ENCODE data around the gene CSNK1A1.
"Not testable (repeated sequence)": the region's sequence is repeated elsewhere in the genome, so short reads cannot be mapped to it uniquely, and the experiment has no call there.

CSNK1A1 gene

DNA sequence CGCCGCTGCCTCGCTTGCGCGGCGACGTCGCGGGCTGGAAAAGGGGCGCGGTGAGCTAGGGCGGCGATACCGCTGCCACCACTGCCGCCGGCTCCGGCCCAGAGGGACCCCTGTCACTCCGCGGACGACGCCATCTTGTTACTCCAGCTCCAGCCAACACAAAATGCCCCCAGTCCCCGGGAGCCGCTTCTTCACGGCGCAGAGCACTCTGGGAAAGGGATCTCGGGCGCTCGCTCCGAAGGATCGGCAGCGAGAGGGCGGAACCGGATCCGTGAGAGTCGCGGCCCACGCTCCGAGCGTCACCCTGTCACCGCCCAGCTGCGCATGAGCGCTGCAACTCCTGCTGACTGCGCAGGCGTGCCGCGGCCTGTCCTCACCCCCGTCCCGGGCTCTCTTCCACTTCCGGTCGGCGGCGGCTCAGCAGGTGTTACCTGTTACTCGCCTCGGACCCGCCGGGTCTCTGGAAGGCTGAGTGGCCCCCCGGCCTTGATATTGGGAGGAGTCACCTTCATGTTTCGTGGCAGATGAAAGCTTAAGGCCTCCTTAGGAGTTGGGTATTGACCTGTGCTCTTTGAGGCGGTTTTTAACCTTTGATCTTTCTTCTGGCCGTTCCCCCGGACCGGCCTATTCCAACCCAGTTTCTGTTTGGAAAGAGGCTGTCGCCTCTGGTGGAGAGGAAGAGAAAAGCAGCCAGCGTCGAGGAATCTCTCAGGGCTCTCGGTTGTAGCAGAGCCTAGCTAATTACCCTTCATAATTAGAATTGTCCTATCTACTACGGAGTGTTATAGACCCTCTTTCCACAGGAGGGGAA lies at the start of gene CSNK1A1:
Gene CSNK1A1, minus strand, starts transcription at position 213 of the 811 bp plus-strand sequence. CDS start 475 bp downstream, outside the sequence.
- peak; percentile 96 for DNase-seq

DNA sequence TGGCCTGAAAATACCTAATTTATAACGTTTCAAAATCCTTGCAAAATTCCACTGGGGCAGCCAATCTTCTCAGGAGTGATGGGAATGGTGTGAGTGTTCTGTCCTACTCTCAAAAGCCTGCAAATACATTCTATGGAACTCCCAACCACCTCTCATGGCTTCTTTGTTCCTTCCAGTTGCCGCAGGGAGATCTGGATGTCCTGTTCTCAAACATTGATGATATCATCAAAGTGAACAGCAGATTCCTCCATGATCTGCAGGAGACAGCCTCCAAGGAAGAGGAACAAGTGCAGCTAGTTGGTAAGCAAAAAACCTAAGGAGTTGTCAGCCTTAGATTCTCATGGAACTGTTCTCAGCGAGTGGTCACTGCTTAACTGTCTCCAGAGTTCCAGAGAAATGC lies 49.7 kb upstream of the CSNK1A1 start:
- DNase-seq: no peak

DNA sequence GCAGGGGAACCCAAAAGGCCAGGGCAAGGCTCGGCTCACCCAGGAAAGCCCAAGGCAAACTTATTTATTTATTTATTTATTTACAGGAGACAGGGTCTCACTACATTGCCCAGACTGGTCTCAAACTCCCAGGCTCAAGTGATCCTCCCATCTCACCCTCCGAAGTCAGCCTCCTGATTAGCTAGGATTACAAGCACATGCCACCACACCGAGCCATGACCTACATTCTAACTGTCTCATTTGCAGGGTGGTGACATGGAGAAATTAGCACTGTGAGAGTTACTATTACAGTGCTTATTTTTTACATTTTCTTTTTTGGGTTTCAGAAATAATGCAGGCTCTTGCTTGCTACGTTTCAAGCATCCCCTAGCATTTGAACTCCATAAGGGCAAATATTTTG lies 48.1 kb upstream of the CSNK1A1 start:
- DNase-seq: no peak

GRCh38 chr5:149598966-149599365 lies 47.7 kb upstream of the CSNK1A1 start:
- DNase-seq: no peak

GRCh38 chr5:149598234-149598633 lies 47.0 kb upstream of the CSNK1A1 start:
- DNase-seq: not testable (repeated sequence)

- DNase-seq: no peak
These were observed 46.4 kb upstream of the CSNK1A1 start for GRCh38 chr5:149597618-149598017.

DNA sequence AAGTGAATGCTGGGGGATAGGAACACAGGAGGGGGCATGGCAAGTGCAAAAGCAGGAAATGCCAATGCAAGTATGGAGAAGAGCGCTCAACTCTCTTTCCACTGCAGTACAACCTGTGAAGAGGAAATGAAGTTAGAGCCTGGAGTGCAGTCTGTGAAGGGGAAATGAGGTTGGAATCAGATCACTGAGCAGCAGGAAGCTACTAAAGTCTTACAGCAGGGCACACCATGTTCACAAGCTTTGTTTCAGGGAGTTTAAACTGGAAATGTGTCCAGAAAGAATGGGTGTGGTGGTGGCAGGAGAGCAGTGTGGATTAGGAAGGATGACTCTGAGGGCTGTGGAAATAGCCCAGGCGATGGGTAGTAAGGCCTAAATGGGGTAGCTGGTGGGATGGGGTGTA lies 45.5 kb upstream of the CSNK1A1 start:
- no peak for DNase-seq

DNA sequence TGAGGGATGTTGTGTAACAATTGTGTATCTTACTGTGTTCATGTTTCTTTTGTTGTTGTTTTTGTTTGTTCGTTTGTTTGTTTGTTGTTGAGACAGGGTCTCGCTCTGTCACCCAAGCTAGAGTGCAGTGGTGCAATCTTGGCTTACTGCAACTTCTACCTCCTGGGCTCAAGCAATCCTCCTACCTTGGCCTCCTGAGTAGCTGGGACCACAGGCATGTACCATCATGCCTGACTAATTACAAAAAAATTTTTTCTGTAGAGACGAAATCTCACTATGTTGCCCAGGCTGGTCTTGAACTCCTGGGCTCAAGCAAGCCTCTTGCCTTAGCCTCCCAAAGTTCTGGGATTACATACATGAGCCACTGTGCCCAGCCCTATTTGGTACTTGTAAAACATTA lies 43.9 kb upstream of the CSNK1A1 start:
- not testable (repeated sequence) for DNase-seq

DNA sequence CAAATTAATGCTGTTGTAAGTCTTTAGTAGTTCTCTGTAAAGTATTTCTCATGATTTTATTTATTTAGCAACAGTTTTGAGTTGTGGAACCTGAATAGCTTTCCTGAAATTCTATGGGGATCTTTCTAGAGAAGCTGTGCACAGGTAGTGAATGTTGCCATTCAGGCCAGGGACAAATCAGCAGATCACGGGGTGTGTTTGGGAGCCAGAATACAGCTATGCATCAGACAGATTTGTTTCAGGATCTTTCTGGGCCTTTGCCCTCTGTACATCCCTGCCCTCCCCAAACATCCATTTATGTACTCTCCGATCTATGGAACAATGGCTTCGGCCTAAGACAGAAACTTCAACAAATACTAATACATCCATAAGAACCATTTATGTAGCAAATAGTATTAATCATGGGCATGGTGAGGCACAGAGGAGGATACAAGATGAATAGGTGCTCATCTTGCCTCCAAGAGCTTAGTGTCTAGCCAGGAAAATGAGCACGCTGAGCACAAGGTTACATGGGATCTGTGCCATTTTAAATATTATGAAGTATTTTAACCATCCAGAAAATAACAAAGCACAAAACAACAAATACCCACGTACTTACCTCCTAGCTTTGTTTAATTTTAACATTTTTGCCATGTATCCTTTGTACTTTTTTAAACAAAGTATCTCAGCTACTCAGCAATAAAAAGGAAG lies 43.1 kb upstream of the CSNK1A1 start:
- DNase-seq: no peak

GRCh38 chr5:149593370-149593769 lies 42.1 kb upstream of the CSNK1A1 start:
- no peak for DNase-seq

DNA sequence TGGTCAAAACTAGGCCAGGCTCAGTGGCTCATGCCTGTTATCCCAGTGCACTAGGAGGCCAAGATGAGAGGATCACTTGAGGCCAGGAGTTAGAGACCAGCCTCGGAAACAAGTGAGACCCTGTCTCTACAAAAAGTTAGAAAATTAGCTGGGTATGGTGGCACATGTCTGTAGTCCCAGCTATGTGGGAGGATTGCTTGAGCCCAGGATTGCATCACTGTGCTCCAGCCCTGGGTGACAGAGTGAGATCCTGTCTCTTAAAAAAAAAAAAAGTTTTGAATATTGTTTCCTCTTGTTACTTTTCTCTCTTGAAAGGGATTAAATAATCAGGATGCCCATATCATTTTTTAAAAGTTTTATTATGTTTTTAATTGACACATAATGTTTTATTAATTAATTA lies 37.7 kb upstream of the CSNK1A1 start:
- DNase-seq: no peak

DNA sequence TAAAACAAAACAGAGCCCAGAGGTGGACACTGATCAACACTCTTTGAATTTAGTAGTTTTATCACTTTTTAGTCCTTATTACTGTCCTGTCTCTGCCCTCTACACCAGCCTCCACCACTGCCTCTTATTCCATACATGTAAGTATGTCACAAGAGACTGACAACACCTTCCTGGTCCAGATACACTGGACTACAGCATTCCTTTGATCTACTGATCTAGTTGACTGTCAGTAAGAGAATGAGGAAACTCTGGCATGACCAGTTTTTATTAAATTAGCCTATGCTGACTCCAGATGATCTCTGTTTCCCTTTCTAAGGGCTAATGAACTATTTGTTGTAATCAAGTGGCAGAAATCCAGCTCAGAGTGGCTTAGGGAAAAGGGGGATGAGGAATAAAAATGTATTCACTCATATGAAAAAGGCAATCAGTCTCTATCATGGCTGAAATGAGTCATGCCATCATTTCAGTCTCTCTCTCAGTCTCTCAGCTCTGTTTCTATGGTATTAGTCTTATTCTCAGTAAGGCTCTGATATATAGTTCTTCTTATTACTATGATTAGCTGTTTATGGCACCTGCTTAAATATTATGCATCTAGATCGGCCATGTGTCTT lies 35.6 kb upstream of the CSNK1A1 start:
- DNase-seq: no peak

DNA sequence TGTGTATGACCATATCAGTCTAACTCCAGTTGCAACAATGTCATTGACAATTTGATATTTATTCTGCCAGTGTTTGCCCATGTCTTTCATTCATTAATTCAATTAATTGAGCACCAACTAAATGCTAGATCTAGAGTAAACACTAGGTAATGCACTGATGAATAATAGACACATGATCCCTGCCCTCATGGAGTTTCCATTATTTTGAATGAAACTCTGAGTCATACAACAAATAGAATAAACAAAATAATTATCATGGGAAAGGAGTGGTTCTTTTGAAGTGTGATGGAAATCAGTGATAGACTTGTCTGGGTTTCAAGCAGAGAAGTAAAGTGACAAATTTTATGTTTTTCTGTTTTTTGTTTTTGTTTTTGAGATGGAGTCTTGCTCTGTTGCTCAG lies 34.7 kb upstream of the CSNK1A1 start:
- no peak for DNase-seq

DNA sequence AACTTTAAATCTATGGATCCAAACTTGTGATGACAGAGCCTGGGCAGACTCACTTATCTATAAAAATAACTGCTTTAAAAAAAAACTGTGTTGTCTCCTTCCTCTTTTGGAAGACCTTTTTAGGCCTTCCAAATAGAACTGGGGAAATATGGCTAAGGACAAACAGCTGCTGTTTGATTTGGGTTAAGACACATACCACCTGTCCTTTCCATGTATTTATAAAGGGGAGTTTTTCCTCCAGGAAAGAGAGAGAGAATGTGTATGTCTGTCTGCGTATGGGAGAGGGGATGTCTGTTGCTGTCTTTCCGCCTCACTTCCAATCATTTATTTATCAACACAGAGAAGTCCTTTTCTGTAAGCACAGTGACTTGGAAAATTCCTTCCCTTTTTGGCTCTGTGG lies 32.9 kb upstream of the CSNK1A1 start:
- DNase-seq: no peak

GRCh38 chr5:149583394-149583793 lies 32.2 kb upstream of the CSNK1A1 start:
- DNase-seq: no peak

- DNase-seq: no peak
These were observed 30.9 kb upstream of the CSNK1A1 start for GRCh38 chr5:149581931-149582768.

- peak; percentile 10 for DNase-seq
These were observed 30.1 kb upstream of the CSNK1A1 start, which contains the start of gene ARHGEF37 for GRCh38 chr5:149581192-149581861. TSS of gene ARHGEF37 (plus strand) at chr5:149581498. CDS start at chr5:149597770, 16,272 bp downstream.

DNA sequence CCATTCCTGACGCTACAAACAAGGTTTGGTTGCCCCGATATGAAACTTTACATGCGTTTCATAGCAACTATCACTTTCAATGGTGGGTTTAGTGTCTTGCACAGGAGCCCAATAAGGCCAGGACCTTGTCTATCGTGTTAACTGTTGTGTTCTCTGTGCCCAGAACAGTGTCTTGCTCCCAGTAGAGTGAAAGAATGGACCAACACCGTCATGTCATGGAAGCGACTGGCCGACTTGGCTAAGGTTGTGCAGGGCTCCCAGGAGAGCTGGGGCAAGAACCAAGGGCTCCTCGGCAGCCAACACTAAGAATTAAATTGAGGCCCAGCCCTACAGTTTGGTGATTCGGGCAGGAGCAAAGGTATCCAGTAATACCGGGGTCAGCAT lies 29.6 kb upstream of the CSNK1A1 start:
- DNase-seq: no peak

DNA sequence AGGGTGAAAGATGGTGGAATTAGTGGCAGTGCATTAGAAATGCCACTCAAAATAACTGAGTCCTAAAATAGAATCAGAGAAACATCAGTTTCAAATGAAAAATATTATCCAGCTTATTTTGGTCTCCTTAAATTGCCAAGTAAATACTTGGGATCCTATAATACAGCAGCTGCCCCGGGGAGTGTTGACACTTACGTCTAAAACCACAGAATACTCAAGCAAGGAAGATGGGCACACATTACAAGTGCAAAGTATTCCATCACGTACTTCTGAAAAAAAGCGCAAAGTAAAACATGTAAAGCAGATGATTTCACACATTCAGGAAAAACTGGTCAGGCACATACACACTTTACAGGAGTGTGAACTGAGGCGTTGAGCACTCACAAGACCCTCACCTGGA lies 27.7 kb upstream of the CSNK1A1 start:
- no peak for DNase-seq

DNA sequence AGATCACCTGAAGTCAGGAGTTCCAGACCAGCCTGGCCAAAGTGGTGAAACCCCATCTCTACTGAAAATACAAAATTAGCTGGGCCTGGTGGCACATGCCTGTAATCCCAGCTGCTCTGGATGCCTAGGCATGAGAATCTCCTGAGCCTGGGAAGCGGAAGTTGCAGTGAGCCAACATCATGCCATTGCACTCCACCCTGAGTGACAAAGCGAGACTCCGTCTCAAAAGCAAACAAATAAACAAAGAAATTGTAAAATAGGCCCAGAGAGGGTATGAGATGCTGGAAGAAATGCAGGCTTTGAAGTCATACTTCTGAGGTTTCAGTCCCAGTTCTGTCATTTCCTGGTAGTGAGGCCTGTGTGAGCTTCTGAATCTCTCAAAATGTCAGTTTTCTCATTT lies 24.8 kb upstream of the CSNK1A1 start:
- no peak for DNase-seq

DNA sequence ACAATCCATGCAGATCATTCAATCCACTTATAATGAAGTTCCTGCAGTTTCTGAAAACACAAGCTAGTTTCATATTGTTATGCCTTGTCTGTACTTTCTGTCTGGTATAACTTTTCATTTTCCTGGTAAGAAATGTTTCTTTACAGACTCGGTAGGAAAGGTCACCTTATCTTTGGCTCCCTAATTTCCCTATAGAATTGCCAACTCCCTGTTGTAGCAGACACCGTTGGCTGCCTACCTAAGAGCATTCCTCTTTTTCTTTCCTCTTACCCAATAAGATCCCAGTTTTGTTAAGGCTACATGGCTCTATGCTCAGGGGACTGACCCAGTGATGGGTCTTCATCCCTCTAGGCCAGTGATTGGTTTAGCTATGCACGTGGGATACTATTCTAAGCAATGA lies 23.9 kb upstream of the CSNK1A1 start:
- DNase-seq: no peak

- DNase-seq: no peak
These were observed 21.5 kb upstream of the CSNK1A1 start for GRCh38 chr5:149572576-149573231.
